Esophagus muscularis mucosa (tissue), 4 donors: Measurements from ENCODE around the gene SFT2D3. TPM values are rescaled to one million over a fixed set of nuclear protein-coding genes. Genes with fewer than 3 reads are reported as not detected.

Source experiments
- DNase-seq: peaks from one replicate; pipeline ENCODE4 v3.0.0-alpha.2; 2017; ENCODE audit errors: extremely low spot score
- H3K27ac ChIP-seq, 4 donors: fragments of 200-600 bp; sonication (generic); replicated peaks in 1 of 4; 1 replicate in 3 of 4; 2 replicates in 1 of 4; pipeline ENCODE4 v1.5.1; 2016 to 2019; ENCODE audit warnings: mild to moderate bottlenecking in 1 of 4
- H3K27me3 ChIP-seq, 4 donors: fragments of 200-600 bp; sonication (generic); one replicate each; pipeline versions ENCODE4 v1.5.1 to v1.6.0; 2016 to 2019
- H3K36me3 ChIP-seq, 4 donors: fragments of 200-600 bp; sonication (generic); one replicate each; pipeline ENCODE4 v1.5.1; 2016 to 2019
- H3K4me1 ChIP-seq, 4 donors: fragments of 200-600 bp; sonication (generic); one replicate each; pipeline ENCODE4 v1.5.1; 2016 to 2019
- H3K4me3 ChIP-seq, 4 donors: fragments of 200-600 bp; sonication (generic); 1 replicate in 2 of 4; 2 replicates in 2 of 4; pipeline ENCODE4 v1.5.1; 2016 to 2019; ENCODE audit warnings: mild to moderate bottlenecking in 4 of 4, moderate library complexity in 1 of 4
- H3K9me3 ChIP-seq, 4 donors: fragments of 200-600 bp; sonication (generic); 1 replicate in 3 of 4; 2 replicates in 1 of 4; pipeline ENCODE4 v1.5.1; 2016 to 2019
- CTCF ChIP-seq, 3 experiments: fragments of 200-600 bp in 2 of 3; fragments of 450-650 bp in 1 of 3; sonication (generic) in 2 of 3; IDR thresholded peaks; one replicate each; pipeline ENCODE4 v1.5.1; 2017 to 2019; ENCODE audit warnings: antibody characterized with exemption in 3 of 3, mild to moderate bottlenecking in 2 of 3, moderate library complexity in 1 of 3
- EP300 ChIP-seq: sonication (generic); formaldehyde crosslinking; IDR thresholded peaks from one replicate; pipeline ENCODE4 v1.6.1; 2017; ENCODE audit warnings: antibody characterized with exemption
- POLR2A ChIP-seq: fragments of 450-650 bp; IDR thresholded peaks from one replicate; pipeline ENCODE4 v1.6.1; 2017; ENCODE audit warnings: antibody characterized with exemption, moderate library complexity, mild to moderate bottlenecking, low read depth
- POLR2AphosphoS5 ChIP-seq, 2 donors: sonication (generic); formaldehyde crosslinking; IDR thresholded peaks; one replicate each; pipeline ENCODE4 v1.6.1; 2017; ENCODE audit warnings: antibody characterized with exemption in 2 of 2
- WGBS: methylation state at CpG from one replicate; pipeline ENCODE4 v1.1.5; 2018; 5-methylcytosine and 5-hydroxymethylcytosine counted together
- intact Hi-C: fragments of 100-400 bp; cut with DNase I; formaldehyde crosslinking; loops from one replicate; pipeline ENCODE4 v1.15.1; 2023
- total RNA-seq, 4 donors: library from RNA; depleted of rRNA; stranded (reverse); fragments of >200 nt; gene quantifications; one replicate each; pipeline versions ENCODE4 v1.1.0 to v1.2.1, GENCODE V29; 2016

Gene SFT2D3
- total RNA-seq, 4 donors from 2014 or later: 5.8 to 11.8 (median 9.4) TPM

- Histone ChIP-seq H3K36me3 (peaks cover 0 to 1% (median 0%) of the 10 kb centered on the region in 4 donors), H3K9me3 (no peaks in the 10 kb centered on the region), H3K27me3 (no peaks in the 10 kb centered on the region), H3K27ac (no peak overlapping the region), H3K4me3 (no peak overlapping the region), H3K4me1 (peaks cover 29 to 73% (median 64%) of the 10 kb centered on the region in 4 donors)
- intact Hi-C loops: no loop called here
- no peak for DNase-seq
- TF ChIP-seq POLR2A (no peak), POLR2AphosphoS5 (IDR thresholded peaks at IDR 0.05) (no peak), CTCF (IDR thresholded peaks at IDR 0.05) (no peak), EP300 (no peak)
- WGBS: 91% methylated on average over 10 of the region's 10 CpGs
Measured at GRCh38 chr2:127678531-127678930, 22.8 kb upstream of the SFT2D3 start.

GRCh38 chr2:127678991-127679390 lies 22.3 kb upstream of the SFT2D3 start:
- H3K4me1 ChIP-seq: peaks cover 29 to 73% (median 64%) of the 10 kb centered on the region in 4 donors
- no peak overlapping the region for H3K4me3 ChIP-seq
- intact Hi-C loops: no loop called here
- no peaks in the 10 kb centered on the region for H3K9me3 ChIP-seq
- no peaks in the 10 kb centered on the region for H3K27me3 ChIP-seq
- H3K36me3 ChIP-seq: no peaks in the 10 kb centered on the region
- 89% methylated on average over 6 of the region's 6 CpGs for WGBS
- no peak overlapping the region for H3K27ac ChIP-seq
- DNase-seq: no peak
- TF ChIP-seq EP300 (no peak), POLR2AphosphoS5 (IDR thresholded peaks at IDR 0.05) (no peak)

DNA sequence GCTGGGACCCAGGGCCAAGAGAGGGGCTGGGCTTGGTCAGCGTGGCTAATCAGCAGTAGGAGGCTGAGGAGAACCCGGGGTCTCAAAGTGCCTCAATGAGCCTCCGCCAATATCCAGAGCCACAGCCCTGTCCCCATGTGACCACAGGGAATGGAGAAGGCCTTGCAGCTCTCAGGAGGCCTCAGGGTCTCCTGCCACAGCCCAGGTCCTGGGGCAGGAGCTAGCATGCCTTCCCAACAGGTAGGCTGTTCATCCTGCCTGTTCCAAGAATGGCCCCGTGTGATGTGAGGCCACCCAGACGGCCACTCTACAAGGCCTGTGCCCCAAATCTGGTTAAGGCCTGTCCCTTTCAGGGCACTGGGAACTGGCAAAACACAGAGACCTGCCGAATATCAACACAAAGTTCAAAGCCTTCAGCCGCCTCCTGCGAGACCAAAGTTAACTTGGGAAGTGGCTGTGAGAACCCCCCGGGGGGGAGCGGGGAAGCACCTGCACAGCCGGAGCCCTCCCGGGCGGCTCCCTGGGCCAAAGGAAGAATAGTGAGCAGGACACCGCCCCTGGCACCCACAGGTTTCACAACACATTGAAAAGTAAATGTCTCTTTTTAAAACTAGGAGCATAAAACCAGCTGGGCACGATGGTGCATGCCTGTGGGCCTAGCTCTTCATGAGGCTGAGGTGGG lies 21.5 kb upstream of the SFT2D3 start:
- Histone ChIP-seq H3K9me3 (no peaks in the 10 kb centered on the region), H3K27me3 (no peaks in the 10 kb centered on the region), H3K36me3 (no peaks in the 10 kb centered on the region), H3K4me1 (peaks cover 29 to 69% (median 66%) of the 10 kb centered on the region in 4 donors), H3K27ac (no peak overlapping the region), H3K4me3 (no peak overlapping the region)
- no peak for DNase-seq
- intact Hi-C loops: loop anchor here (5.0 kb wide), 1 partner anchor 33 kb away; the partner anchor contains the start of gene GPR17
- 89% methylated on average over 9 of the region's 15 CpGs for WGBS
- TF ChIP-seq POLR2AphosphoS5 (IDR thresholded peaks at IDR 0.05) (no peak), EP300 (no peak), CTCF (IDR thresholded peaks at IDR 0.05) (no peak), POLR2A (no peak)

- intact Hi-C loops: loop anchor here (5.0 kb wide), 1 partner anchor 33 kb away; the partner anchor contains the start of gene GPR17
- Histone ChIP-seq H3K27ac (peak overlapping the region; percentile 74 to 81 (median 75)), H3K27me3 (no peaks in the 10 kb centered on the region), H3K36me3 (no peaks in the 10 kb centered on the region), H3K4me1 (peaks cover 29 to 77% (median 69%) of the 10 kb centered on the region in 4 donors), H3K9me3 (no peaks in the 10 kb centered on the region), H3K4me3 (peak overlapping the region; percentile 41 to 54 (median 45))
- DNase-seq: no peak
- TF ChIP-seq CTCF (IDR thresholded peaks at IDR 0.05) (no peak), EP300 (no peak), POLR2AphosphoS5 (IDR thresholded peaks at IDR 0.05) (no peak), POLR2A (no peak)
- 87% methylated on average over 14 of the region's 19 CpGs for WGBS
Measured at GRCh38 chr2:127680706-127681287, 20.5 kb upstream of the SFT2D3 start.

DNA sequence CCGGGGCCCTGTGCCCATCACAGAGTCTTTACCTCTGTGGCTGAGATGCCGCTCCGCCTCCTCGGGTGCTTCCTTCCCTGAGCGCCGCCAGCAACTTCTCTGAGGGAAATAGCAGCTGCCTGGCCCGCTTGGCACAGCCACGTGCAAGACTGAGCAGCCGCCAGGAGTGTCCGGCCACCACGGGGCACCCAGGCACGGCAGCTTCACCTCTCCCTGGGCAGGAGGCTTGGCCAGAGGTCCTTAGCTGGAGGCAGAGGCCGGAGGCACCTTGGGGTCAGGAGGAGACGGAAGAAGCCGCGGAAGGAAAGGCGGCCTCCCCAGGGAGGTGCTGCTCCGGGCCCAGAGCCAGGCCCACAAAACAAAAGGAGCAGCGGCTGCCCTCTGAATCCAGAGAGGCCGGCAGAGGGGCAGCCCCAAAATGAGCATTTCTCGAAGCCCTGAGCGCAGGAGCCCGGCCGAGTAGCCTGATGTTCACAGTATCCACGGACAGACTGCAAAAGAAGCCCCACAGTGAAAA lies 20.0 kb upstream of the SFT2D3 start:
- H3K4me3 ChIP-seq: peak overlapping the region; percentile 41 to 54 (median 45)
- intact Hi-C loops: loop anchor here (5.0 kb wide), 1 partner anchor 34 kb away; the partner anchor contains the start of gene GPR17

More for the DNA sequence above, 20.0 kb upstream of the SFT2D3 start:
- peak; percentile 28 to 57 for TF ChIP-seq POLR2AphosphoS5 (IDR thresholded peaks at IDR 0.05)
- TF ChIP-seq POLR2A: no peak
- peak overlapping the region; percentile 74 to 81 (median 75) for H3K27ac ChIP-seq
- H3K36me3 ChIP-seq: no peaks in the 10 kb centered on the region
- no peaks in the 10 kb centered on the region for H3K9me3 ChIP-seq
- H3K4me1 ChIP-seq: peaks cover 25 to 77% (median 68%) of the 10 kb centered on the region in 4 donors
- peak; percentile 91 for DNase-seq
- H3K27me3 ChIP-seq: no peaks in the 10 kb centered on the region
- 11% methylated on average over 13 of the region's 25 CpGs for WGBS
